GM18517 (cell line): Measurements from ENCODE around the gene GPRIN3.
"Not testable (repeated sequence)": the region's sequence is repeated elsewhere in the genome, so short reads cannot be mapped to it uniquely, and the experiment has no call there.

ENCODE experiments used
- ATAC-seq: cut with Tn5 transposase; IDR thresholded peaks from one replicate; pipeline ENCODE4 v1.9.1; 2021; ENCODE audit warnings: mild to moderate bottlenecking, moderate library complexity; ENCODE audit not compliant: unreplicated experiment

The GPRIN3 gene

GRCh38 chr4:89221167-89221867 is 86.3 kb downstream of the GPRIN3 start:
- ATAC-seq: no peak

GRCh38 chr4:89218587-89218986 is 89.0 kb downstream of the GPRIN3 start:
- no peak for ATAC-seq

- ATAC-seq: no peak
Measured at GRCh38 chr4:89217604-89218003, 90.0 kb downstream of the GPRIN3 start.

GRCh38 chr4:89216866-89217265 is 90.7 kb downstream of the GPRIN3 start:
- no peak for ATAC-seq

- no peak for ATAC-seq
Measured at GRCh38 chr4:89216422-89216821, 91.2 kb downstream of the GPRIN3 start.

- ATAC-seq: no peak
Measured at GRCh38 chr4:89215736-89216135, 91.9 kb downstream of the GPRIN3 start.

- ATAC-seq: no peak
Measured at GRCh38 chr4:89214308-89214707, 93.3 kb downstream of the GPRIN3 start.

GRCh38 chr4:89213382-89213701 is 94.3 kb downstream of the GPRIN3 start:
- ATAC-seq: no peak

GRCh38 chr4:89212666-89213381 is 94.8 kb downstream of the GPRIN3 start:
- ATAC-seq: no peak

- no peak for ATAC-seq
Measured at GRCh38 chr4:89204624-89205023, 103.0 kb downstream of the GPRIN3 start.

- ATAC-seq: no peak
Measured at GRCh38 chr4:89203902-89204301, 103.7 kb downstream of the GPRIN3 start.

- ATAC-seq: not testable (repeated sequence)
Measured at GRCh38 chr4:89199394-89199793, 108.2 kb downstream of the GPRIN3 start.

GRCh38 chr4:89197920-89198319 is 109.7 kb downstream of the GPRIN3 start:
- no peak for ATAC-seq

GRCh38 chr4:89196745-89197144 is 110.9 kb downstream of the GPRIN3 start:
- ATAC-seq: no peak

- ATAC-seq: no peak
Measured at GRCh38 chr4:89196056-89196674, 111.4 kb downstream of the GPRIN3 start.

- no peak for ATAC-seq
Measured at GRCh38 chr4:89193843-89194242, 113.8 kb downstream of the GPRIN3 start.
